Skin of body (tissue), 2 donors: ENCODE measurements around the gene MCCD1. TPM values are rescaled to one million over a fixed set of nuclear protein-coding genes. Genes with fewer than 3 reads are reported as not detected.
"Not testable (repeated sequence)": the region's sequence is repeated elsewhere in the genome, so short reads cannot be mapped to it uniquely, and the experiment has no call there.

Source experiments
- DNase-seq: peaks from one replicate; lab custom pipeline; 2025; lab: John Stamatoyannopoulos, UW
- total RNA-seq: library from RNA; depleted of rRNA; stranded (reverse); fragments of >200 nt; gene quantifications from one replicate; pipeline ENCODE4 v1.2.3, GENCODE V29; 2014

MCCD1 gene
- not detected for total RNA-seq

- no peak for DNase-seq
Observed at GRCh38 chr6:31528821-31529328, at the start of gene MCCD1. Gene MCCD1, plus strand, starts transcription at chr6:31528962. Its CDS starts 53 bp downstream, at chr6:31529015.

DNA sequence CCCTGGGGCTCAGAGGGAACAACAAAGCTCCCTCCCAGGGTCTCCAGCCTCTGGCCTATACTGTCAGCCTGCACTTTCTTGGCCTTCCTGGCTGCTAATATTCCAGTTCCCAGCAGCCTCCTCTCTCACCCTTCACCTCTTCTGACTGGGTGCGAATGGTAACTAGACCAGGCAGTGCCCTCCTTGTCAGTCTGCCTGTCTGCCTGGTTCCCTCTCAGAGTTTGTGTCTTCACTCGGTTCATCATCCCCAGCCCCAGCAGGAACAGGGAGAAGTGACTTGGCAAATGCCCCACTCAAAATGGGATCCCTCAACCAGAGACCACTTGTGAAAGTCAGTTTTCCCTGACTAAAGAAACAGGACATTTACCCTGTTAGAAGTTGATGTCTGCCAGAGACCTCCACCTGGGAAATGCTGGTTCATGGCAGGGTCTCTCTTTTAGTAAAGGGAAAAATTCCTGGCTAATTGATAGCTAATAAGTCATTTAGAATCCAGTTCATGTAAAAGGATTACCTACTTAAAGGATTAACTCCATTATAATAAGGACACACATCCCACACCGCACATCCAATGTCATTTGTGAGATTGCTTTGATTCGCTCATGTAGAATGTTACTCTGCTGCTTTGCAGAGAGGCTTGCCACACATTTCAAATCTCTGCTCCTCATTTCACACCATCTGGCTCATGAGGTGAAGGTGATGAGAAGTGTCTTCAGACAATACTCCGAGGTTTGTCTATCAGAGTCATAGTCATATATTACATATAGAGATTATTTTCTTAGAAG lies 49.4 kb upstream of the MCCD1 start:
- no peak for DNase-seq

DNA sequence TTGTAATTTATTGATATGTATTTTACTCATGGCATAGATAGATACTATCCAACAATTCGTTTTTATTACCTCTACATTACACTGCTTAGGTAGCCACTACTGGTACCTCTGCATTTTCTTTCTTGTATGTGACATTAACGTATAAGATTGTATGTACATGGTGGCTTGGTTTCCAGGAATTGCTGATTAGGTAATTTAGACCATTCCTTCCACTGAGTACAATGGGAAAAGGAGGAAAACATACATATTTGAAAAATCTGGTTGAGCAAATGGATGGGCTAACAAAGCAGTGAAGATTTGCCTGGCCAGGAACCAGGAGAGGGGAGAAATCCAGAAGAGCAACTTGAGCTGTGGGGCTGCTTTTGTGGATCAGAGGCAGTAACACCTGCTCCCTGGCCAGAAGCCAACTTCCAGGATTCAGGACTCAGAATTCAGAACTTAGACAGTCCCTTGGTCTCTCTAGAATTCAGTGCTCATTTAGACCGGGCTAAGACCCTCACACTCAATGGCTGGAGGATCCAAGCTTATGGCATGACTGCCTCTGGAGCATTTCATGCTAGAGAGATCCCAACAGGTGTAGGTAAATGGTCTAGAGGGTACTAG lies 48.7 kb upstream of the MCCD1 start:
- DNase-seq: no peak

DNA sequence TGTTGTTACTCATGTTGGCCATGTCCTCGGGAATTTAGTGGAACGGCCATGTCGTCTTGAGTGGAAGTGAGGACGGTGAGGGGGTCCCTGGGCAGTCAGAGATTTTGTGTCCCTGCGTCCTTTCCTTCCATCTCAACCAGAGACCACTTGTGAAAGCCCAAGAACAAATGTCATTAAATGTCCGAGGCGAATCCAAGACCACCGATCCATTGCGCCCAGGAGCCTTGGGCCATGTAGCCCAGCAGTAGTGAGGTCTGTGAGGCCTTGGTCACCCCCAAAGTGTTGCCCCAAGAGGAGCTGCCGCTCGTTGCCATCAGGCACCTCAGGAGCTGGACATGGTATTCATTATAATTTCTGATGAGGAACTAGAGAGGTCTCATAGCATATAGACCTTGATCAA lies 48.2 kb upstream of the MCCD1 start:
- no peak for DNase-seq

- no peak for DNase-seq
Observed at GRCh38 chr6:31483392-31483791, 45.4 kb upstream of the MCCD1 start.

DNA sequence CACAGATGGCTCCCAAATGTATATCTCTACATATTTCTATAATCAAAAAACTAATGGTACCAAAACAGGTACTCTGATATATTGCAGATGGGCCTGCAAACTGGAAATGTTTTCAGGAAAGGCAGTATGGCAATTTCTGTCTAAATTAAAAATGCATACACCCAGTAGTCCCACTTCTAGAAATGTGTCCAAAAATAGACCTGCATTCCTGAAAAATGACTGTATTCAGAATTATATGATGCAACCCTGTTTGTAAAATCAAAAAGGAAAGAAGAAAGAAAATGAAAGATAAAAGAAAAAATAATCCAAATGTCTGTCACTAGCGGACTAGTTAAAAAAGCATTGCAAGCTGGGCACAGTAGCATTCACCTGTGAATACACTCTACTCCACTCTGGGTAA lies 43.7 kb upstream of the MCCD1 start:
- no peak for DNase-seq

GRCh38 chr6:31486065-31486837 lies 42.5 kb upstream of the MCCD1 start:
- DNase-seq: not testable (repeated sequence)

GRCh38 chr6:31487674-31488073 lies 41.1 kb upstream of the MCCD1 start:
- not testable (repeated sequence) for DNase-seq

GRCh38 chr6:31489086-31489485 lies 39.7 kb upstream of the MCCD1 start:
- no peak for DNase-seq

- no peak for DNase-seq
Observed at GRCh38 chr6:31490115-31490873, 38.5 kb upstream of the MCCD1 start.

DNA sequence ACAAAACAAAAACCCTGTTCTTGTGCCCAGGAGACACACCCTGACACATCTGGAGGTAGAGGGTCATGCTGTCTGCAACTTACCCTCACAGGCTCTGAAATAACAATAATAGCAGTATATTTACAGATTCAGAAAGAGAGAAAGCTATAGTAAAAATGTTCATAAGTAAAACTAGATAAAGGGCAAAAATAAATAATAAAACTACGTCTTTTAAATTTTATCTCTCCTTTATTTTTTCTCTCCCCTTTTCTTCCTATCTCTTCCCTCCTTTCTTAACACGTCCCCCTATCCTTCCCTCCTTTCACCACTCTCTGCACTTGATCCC lies 35.2 kb upstream of the MCCD1 start:
- not testable (repeated sequence) for DNase-seq

DNA sequence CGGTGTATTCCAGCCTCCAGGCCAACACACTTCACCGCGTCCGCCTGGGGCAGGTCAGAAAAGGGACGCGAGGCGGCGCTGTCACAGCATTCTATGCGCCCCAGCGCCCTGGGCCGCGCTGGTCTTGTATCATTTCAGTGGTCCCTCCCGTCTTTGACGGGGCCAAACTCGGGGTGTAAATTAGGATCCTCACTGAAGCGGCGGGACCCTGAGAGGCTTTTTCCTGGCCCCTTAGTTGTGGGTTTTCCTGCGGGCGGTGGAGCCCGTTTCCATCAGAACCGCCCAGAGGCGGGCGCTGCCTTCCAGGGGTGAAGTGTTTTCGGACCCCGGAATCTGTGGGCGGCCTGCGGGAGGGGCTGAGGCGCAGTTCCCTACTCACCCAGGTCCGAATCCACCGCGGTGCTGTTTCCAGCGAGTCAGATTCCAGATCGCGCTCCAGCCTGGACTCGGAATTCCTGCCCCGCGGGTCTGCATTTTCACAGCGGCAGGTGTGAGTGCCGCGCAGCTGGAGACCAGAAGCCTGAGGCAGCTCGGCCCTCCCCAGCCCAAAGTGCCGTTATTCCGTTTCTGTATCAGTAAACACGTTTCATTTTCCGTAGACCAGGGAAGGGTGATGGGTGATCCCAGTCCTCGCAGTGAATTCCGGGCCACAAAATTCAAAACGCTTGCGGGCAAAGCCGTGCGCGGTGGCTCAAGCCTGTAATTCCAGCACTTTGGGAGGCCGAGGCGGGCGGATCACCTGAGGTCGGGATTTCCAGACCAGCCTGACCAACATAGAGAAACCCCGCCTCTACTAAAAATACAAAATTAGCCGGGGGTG lies 34.7 kb upstream of the MCCD1 start:
- peak; percentile 5 for DNase-seq

GRCh38 chr6:31495580-31495979 lies 33.2 kb upstream of the MCCD1 start:
- no peak for DNase-seq

DNA sequence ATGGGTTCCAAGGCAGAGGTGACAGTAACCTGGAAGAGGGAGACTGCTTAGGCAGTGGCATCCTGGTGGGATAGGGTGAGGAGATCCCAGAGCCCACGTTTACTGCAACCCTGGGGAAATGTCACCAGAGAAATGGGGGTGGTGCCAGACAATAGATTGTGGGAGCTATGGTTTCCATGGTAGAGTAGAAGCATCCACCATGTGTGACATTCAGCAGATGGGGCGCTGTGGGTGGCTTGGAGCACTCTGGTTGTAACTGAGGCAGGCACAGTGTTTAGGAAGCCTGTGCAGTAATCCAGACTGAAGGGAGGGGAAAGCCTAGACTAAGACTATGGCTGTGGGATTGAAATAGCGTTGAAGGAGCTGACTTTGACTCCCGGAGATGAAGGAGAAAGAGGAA lies 31.9 kb upstream of the MCCD1 start:
- DNase-seq: not testable (repeated sequence)

DNA sequence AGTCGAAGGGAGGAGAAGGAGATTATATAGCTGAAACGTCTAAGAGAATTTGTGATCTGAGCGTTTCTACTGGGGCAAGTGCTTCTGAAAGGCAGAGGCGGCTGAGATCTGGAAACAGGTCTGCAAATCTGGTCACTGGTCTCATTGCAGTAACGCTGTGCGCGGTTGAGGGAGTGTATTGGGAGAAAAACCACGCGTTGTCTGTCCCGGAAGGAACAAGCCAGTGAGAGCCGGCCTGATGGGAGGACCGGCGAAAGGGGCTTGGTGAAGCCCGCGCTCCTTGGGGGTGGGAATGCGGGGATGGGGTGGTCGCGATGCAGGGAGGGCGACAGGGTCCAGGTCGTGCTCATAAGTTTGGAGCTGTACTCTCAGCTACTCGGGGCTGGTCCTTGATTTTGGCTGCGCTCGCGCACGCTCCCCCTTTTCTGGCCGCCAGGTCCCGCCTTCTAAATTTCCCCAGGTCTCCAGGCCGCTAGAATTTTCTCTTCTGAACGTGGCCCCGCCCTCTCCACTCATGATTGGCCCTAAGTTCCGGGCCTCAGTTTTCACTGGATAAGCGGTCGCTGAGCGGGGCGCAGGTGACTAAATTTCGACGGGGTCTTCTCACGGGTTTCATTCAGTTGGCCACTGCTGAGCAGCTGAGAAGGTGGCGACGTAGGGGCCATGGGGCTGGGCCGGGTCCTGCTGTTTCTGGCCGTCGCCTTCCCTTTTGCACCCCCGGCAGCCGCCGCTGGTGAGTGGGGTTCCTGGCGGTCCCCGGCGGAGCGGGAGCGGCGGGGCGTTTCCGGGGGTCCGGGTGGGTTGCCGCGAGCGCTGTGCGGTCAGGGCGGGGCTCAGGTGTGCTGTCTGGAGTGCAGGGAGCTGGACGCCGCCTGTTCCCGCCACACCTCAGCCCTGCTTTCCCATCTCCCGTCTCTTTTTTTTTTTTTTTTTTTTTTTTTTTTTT lies 31.0 kb upstream of the MCCD1 start, which contains the start of gene MICB:
TSS of gene MICB (plus strand) at position 615 of the 946 bp plus-strand sequence. CDS start at position 664, 49 bp downstream.
- no peak for DNase-seq

DNA sequence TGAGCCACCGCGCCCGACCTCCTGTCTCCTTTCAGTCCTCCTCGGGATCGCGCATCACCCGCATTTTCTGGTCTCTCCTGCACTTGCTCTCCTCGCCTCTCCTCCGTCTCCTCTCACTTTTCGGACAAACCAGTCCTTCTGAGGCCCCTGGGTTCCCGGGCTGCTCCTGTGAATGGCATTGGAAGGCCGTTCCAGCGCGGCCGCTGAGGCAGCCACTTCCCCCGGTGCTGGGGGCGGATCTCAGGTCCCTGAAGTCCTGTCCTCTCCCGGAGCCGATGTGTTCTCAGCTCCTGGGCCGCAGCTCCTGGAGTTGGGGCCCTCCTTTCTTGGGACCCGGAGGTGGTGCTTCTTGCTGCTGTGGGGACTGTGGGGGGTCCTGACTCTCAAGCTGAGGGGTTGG lies 30.0 kb upstream of the MCCD1 start:
- no peak for DNase-seq

GRCh38 chr6:31499648-31500047 lies 29.1 kb upstream of the MCCD1 start:
- not testable (repeated sequence) for DNase-seq

GRCh38 chr6:31502586-31502985 lies 26.2 kb upstream of the MCCD1 start:
- no peak for DNase-seq

DNA sequence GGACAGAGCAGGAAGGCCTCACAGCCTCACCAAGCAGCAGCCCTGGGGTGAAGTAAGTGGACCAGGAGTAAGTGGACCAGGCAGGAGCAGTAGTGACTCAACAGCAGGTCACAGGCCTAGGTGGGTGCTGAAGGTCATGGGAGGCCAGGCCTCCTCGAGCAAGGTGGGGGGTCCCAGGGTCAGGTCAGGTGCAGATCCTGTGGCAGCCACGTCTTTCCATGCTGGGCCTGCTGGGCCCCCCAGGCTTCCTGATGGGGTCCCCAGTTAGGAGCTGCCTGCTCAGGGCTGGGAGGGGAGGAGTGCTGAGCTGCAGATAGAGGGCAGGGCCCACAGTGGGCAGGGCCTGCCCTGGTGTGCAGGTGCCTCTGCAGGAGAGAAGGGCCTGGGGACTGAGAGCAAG lies 19.7 kb upstream of the MCCD1 start:
- not testable (repeated sequence) for DNase-seq
